SU-DHL-6 (cell line): ENCODE results near the gene OR6X1.

ENCODE experiments used
- H2AFZ ChIP-seq: fragments of 200-600 bp; sonication (generic); 2 replicates; pipeline ENCODE4 v1.6.1; 2014; ENCODE audit warnings: low read depth, mild to moderate bottlenecking, moderate library complexity, mixed read lengths, antibody characterized with exemption, low read length; ENCODE audit not compliant: severe bottlenecking
- H3F3A ChIP-seq: fragments of 200-600 bp; shearing (Covaris generic); 2 replicates; pipeline ENCODE4 v1.6.0; 2016; ENCODE audit warnings: antibody characterized with exemption, mild to moderate bottlenecking; ENCODE audit not compliant: insufficient read depth
- H3K27ac ChIP-seq: fragments of 200-600 bp; sonication (generic); 2 replicates; pipeline ENCODE4 v1.5.1; 2016; ENCODE audit warnings: low read depth, mild to moderate bottlenecking, low read length, moderate library complexity, mixed read lengths
- H3K27me3 ChIP-seq: fragments of 200-600 bp; sonication (generic), shearing (Covaris generic); 2 replicates; pipeline ENCODE4 v1.6.0; 2014; ENCODE audit warnings: mild to moderate bottlenecking, low read length
- H3K36me3 ChIP-seq: fragments of 200-600 bp; sonication (generic); 2 replicates; pipeline ENCODE4 v1.6.1; 2014; ENCODE audit warnings: mild to moderate bottlenecking, low read length, mixed read lengths
- H3K4me2 ChIP-seq: fragments of 300-600, 200-600 bp; shearing (Covaris generic), sonication (generic); 2 replicates; pipeline ENCODE4 v1.6.0; 2014; ENCODE audit warnings: low read length, low read depth, mild to moderate bottlenecking; ENCODE audit not compliant: poor library complexity, severe bottlenecking
- H3K4me3 ChIP-seq: fragments of 200-600 bp; sonication (generic); 2 replicates; pipeline ENCODE4 v1.5.1; 2014; ENCODE audit warnings: antibody characterized with exemption, low read length, mild to moderate bottlenecking, mixed read lengths; ENCODE audit not compliant: insufficient read depth, poor library complexity, severe bottlenecking
- H3K79me2 ChIP-seq: fragments of 200-600 bp; sonication (generic); 2 replicates; pipeline ENCODE4 v1.6.1; 2014; ENCODE audit warnings: mild to moderate bottlenecking, low read length, moderate library complexity; ENCODE audit not compliant: insufficient read depth
- H3K9ac ChIP-seq: fragments of 200-600 bp; sonication (generic); 2 replicates; pipeline ENCODE4 v1.7.0; 2014; ENCODE audit warnings: mild to moderate bottlenecking, low read length
- H3K9me2 ChIP-seq: fragments of 200-600 bp; sonication (generic); replicated peaks from 2 replicates; pipeline ENCODE4 v1.6.1; 2014; ENCODE audit warnings: low read length; ENCODE audit not compliant: insufficient read depth
- H3K9me3 ChIP-seq: fragments of 200-600 bp; sonication (generic); 2 replicates; pipeline ENCODE4 v1.6.1; 2014; ENCODE audit warnings: low read length, mixed read lengths; ENCODE audit not compliant: insufficient read depth
- H4K20me1 ChIP-seq: fragments of 200-600 bp; sonication (generic); 2 replicates; pipeline ENCODE4 v1.6.1; 2014; ENCODE audit warnings: low read depth, mild to moderate bottlenecking, antibody characterized with exemption, low read length, moderate library complexity, mixed read lengths
- EZH2phosphoT487 ChIP-seq: fragments of 200-600 bp; sonication (generic), shearing (Covaris generic); conservative IDR thresholded peaks from 2 replicates; pipeline ENCODE4 v1.6.1; 2018; ENCODE audit warnings: mild to moderate bottlenecking, antibody characterized with exemption, low read length, moderate library complexity, mixed read lengths
- TF ChIP-seq, protein P1 (sequence below): fragments of 200-600 bp; sonication (generic); IDR thresholded peaks from one replicate; pipeline ENCODE4 v1.5.1; 2017; ENCODE audit warnings: antibody characterized with exemption, mild to moderate bottlenecking, low read length, moderate library complexity; ENCODE audit not compliant: insufficient read depth, poor library complexity, severe bottlenecking

OR6X1 gene

DNA sequence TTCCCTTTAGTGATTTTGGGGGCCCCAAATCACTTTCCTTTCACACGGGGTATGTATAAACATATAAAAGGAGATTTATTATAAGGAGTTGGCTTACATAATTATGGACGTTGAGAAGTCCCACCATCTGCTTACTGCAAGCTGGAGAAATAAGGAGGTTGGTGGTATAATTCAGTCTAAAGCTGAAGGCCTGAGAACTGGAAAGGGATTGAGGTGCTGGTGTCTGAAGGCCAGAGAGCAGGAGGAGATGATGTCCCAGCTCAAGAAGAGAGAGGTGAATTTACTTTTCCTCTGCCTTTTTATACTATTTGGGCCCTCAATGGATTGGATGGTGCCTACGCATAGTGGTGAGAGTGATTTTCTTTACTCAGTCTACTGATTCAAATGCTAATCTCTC is 11.6 kb downstream of the OR6X1 start:
- TF ChIP-seq, protein P1, sequence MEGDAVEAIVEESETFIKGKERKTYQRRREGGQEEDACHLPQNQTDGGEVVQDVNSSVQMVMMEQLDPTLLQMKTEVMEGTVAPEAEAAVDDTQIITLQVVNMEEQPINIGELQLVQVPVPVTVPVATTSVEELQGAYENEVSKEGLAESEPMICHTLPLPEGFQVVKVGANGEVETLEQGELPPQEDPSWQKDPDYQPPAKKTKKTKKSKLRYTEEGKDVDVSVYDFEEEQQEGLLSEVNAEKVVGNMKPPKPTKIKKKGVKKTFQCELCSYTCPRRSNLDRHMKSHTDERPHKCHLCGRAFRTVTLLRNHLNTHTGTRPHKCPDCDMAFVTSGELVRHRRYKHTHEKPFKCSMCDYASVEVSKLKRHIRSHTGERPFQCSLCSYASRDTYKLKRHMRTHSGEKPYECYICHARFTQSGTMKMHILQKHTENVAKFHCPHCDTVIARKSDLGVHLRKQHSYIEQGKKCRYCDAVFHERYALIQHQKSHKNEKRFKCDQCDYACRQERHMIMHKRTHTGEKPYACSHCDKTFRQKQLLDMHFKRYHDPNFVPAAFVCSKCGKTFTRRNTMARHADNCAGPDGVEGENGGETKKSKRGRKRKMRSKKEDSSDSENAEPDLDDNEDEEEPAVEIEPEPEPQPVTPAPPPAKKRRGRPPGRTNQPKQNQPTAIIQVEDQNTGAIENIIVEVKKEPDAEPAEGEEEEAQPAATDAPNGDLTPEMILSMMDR = no peak
- TF ChIP-seq EZH2phosphoT487 = no peak
- Histone ChIP-seq H3K4me2 (no peak overlapping the region), H3K9ac (no peak overlapping the region), H3F3A (no peaks in the 10 kb centered on the region), H4K20me1 (no peaks in the 10 kb centered on the region), H3K27me3 (no peaks in the 10 kb centered on the region), H3K9me2 (no peaks in the 10 kb centered on the region), H3K4me3 (no peak overlapping the region), H3K9me3 (no peaks in the 10 kb centered on the region), H3K79me2 (peaks cover 36% of the 10 kb centered on the region), H3K36me3 (peaks cover 13% of the 10 kb centered on the region), H3K27ac (no peak overlapping the region), H2AFZ (no peak overlapping the region)

GRCh38 chr11:123742031-123742723 is 12.1 kb downstream of the OR6X1 start:
- Histone ChIP-seq H4K20me1 (no peaks in the 10 kb centered on the region), H3K36me3 (peaks cover 15% of the 10 kb centered on the region), H3K27ac (no peak overlapping the region), H2AFZ (peak overlapping the region; percentile 98), H3K9ac (peak overlapping the region; percentile 93), H3K4me3 (peak overlapping the region; percentile 83), H3K79me2 (peaks cover 42% of the 10 kb centered on the region), H3K9me2 (no peaks in the 10 kb centered on the region), H3K9me3 (no peaks in the 10 kb centered on the region), H3F3A (no peaks in the 10 kb centered on the region), H3K4me2 (peak overlapping the region; percentile 85), H3K27me3 (no peaks in the 10 kb centered on the region)
- TF ChIP-seq EZH2phosphoT487 = no peak
- TF ChIP-seq, protein P1 = no peak

DNA sequence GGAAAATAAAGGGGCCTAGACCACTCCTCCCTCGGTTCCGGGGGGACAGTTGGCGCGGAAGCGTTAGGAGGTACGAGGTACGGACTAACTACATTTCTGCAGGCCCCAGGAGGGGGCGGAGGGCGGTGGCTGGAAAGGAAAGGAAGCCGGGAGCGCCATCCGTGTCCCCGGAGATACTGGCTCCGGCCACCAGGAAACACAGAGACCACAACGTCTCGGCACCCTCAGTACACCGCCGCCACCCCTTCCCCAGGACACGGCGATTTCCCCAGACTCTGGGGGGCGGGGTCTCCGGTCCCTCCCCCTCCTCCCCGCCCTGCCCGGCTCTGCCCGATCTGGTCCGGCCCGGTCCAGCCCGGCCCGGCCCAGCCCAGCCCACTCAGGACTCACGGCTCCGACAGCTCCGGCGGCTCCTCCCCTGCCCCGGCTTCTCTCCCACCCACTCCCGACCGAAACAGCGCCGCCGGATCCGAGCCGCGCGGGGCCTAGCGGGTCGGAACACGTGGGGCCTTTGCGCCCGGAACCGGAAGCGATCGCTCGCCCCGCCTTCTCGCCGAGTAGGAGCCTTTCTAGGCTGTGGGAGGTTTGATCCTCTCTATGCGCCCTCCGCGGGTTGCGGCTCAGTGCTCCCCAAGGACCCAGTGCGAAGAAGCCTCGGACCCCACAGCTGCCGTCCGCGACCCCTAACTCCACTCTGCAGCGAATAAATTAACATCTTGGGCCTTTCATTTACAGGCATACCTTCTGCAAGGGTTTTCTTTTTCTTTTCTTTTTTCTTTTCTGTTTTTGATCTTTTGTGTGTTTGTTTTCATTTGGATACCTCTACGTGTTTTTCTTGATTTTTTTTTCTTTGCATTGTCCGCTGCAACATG is 12.9 kb downstream of the OR6X1 start, which contains the start of gene ZNF202:
Gene ZNF202, minus strand, starts transcription at position 502 of the 872 bp plus-strand sequence. CDS start 10,772 bp downstream, outside the sequence.
- Histone ChIP-seq H3K4me3 (peak within 1 kb of the TSS; percentile 83), H3F3A (no peaks in the 10 kb centered on the region), H3K4me2 (peak within 1 kb of the TSS; percentile 85), H3K27ac (peak within 1 kb of the TSS; percentile 33; the same call in 1 of the 2 replicates), H3K36me3 (peaks cover 23% of the 10 kb centered on the region), H3K9me3 (no peaks in the 10 kb centered on the region), H2AFZ (peak within 1 kb of the TSS; percentile 98), H3K9ac (peak within 1 kb of the TSS; percentile 93), H4K20me1 (no peaks in the 10 kb centered on the region), H3K27me3 (no peaks in the 10 kb centered on the region), H3K9me2 (no peaks in the 10 kb centered on the region), H3K79me2 (peaks cover 48% of the 10 kb centered on the region)
- no peak for TF ChIP-seq EZH2phosphoT487
- TF ChIP-seq, protein P1 = no peak
